ENCODE results near the gene SIVA1.

The SIVA1 gene

GRCh38 chr14:104742586-104743455, 10.1 kb upstream of the SIVA1 start:
- no peak for TF ChIP-seq CTCF (IDR thresholded peaks at IDR 0.05; ENCODE audit: insufficient read depth, missing control alignments)
- DNase-seq (ENCODE audit: insufficient read length, low spot score) (no peak), FAIRE-seq (no peak)

GRCh38 chr14:104743461-104744380, 9.2 kb upstream of the SIVA1 start:
- TF ChIP-seq CTCF (IDR thresholded peaks at IDR 0.05; ENCODE audit: insufficient read depth, missing control alignments) = no peak
- DNase-seq (ENCODE audit: insufficient read length, low spot score) (no peak), FAIRE-seq (no peak)

DNA sequence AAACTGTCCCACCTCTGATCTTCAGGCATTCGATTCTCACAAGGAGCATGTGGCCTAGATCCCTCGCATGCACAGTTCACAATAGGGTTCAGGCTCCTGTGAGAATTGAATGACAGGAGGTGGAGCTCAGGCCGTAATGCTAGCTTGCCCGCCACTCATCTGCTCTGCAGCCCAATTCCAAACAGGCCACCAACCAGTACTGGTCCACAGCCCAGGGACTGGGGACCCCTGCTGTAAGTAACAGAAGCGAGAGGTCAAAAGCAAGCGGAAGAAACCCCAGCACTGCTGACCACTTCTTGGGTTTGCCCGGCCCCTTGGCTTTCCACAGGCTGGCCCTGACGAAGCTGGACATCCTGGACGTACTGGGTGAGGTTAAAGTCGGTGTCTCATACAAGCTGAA, 8.5 kb upstream of the SIVA1 start:
- no peak for FAIRE-seq
- no peak for TF ChIP-seq CTCF (IDR thresholded peaks at IDR 0.05; ENCODE audit: insufficient read depth, missing control alignments)
- DNase-seq (ENCODE audit: insufficient read length, low spot score) = no peak

- FAIRE-seq (no peak), DNase-seq (ENCODE audit: insufficient read length, low spot score) (no peak)
- no peak for TF ChIP-seq CTCF (IDR thresholded peaks at IDR 0.05; ENCODE audit: insufficient read depth, missing control alignments)
These were observed 7.5 kb upstream of the SIVA1 start for GRCh38 chr14:104745431-104745830.

- DNase-seq (ENCODE audit: insufficient read length, low spot score) (no peak), FAIRE-seq (no peak)
- no peak for TF ChIP-seq CTCF (IDR thresholded peaks at IDR 0.05; ENCODE audit: insufficient read depth, missing control alignments)
These were observed 6.8 kb upstream of the SIVA1 start for GRCh38 chr14:104746071-104746545.

- no peak for FAIRE-seq
- no peak for TF ChIP-seq CTCF (IDR thresholded peaks at IDR 0.05; ENCODE audit: insufficient read depth, missing control alignments)
- no peak for DNase-seq (ENCODE audit: insufficient read length, low spot score)
These were observed 5.9 kb upstream of the SIVA1 start for GRCh38 chr14:104746934-104747481.
